Lower lobe of right lung (tissue), 2 donors: ENCODE measurements around the gene SCO1. TPM values are rescaled to one million over a fixed set of nuclear protein-coding genes. Genes with fewer than 3 reads are reported as not detected.

Experiments
- ATAC-seq, 2 donors: fragments of 200-7000 bp; cut with Tn5 transposase; one replicate each; pipeline ENCODE4 v1.9.1; 2020 to 2022; ENCODE audit warnings: mild to moderate bottlenecking in 2 of 2, moderate library complexity in 2 of 2
- DNase-seq: peaks from one replicate; pipeline ENCODE4 v3.0.0-alpha.2; 2020
- H3K27ac ChIP-seq: fragments of 200-600 bp; one replicate; pipeline ENCODE4 v1.8.0; 2022
- H3K27me3 ChIP-seq: fragments of 200-600 bp; one replicate; pipeline ENCODE4 v1.8.0; 2022; ENCODE audit warnings: low read depth
- H3K36me3 ChIP-seq: fragments of 200-600 bp; one replicate; pipeline ENCODE4 v1.8.0; 2022; ENCODE audit warnings: mild to moderate bottlenecking
- H3K4me1 ChIP-seq: fragments of 200-600 bp; one replicate; pipeline ENCODE4 v1.8.0; 2022
- H3K4me3 ChIP-seq: fragments of 200-600 bp; one replicate; pipeline ENCODE4 v1.8.0; 2022; ENCODE audit warnings: mild to moderate bottlenecking
- H3K9me3 ChIP-seq: fragments of 200-600 bp; one replicate; pipeline ENCODE4 v1.8.0; 2022
- CTCF ChIP-seq: fragments of 200-600 bp; IDR thresholded peaks from one replicate; pipeline ENCODE4 v1.8.0; 2022; ENCODE audit warnings: antibody characterized with exemption, mild to moderate bottlenecking
- intact Hi-C: fragments of 100-400 bp; cut with DNase I; formaldehyde crosslinking; loops from one replicate; pipeline ENCODE4 v1.11.0; 2022
- total RNA-seq: library from RNA; stranded (reverse); fragmentation: NEBNext Ultra II Directional; extraction: Animal tissue kit (Norgen Biotek cat#: 25700); gene quantifications from one replicate; pipeline ENCODE4 v1.2.1, GENCODE V29; 2021
- donor health status: DM: no; HTN: yes; CAD: no; lungs with severe emphysema.

Gene SCO1
- total RNA-seq, 1 donor from 2014 or later, result 23.9 TPM

- peak within 1 kb of the TSS; percentile 77 for H3K4me3 ChIP-seq
- TF ChIP-seq CTCF, result no peak
- DNase-seq (peak; percentile 87), ATAC-seq (peak; percentile 96 to 98)
- H3K9me3 ChIP-seq, result no peaks in the 10 kb centered on the region
- H3K27ac ChIP-seq, result peak within 1 kb of the TSS; percentile 93
- H3K4me1 ChIP-seq, result peaks cover 7% of the 10 kb centered on the region
- H3K36me3 ChIP-seq, result peaks cover 14% of the 10 kb centered on the region
- no peaks in the 10 kb centered on the region for H3K27me3 ChIP-seq
- intact Hi-C loops, result no loop called here
Observed at GRCh38 chr17:10729334-10730193, 32.2 kb upstream of the SCO1 start, which contains the start of gene TMEM220. Gene TMEM220, minus strand, starts transcription at chr17:10730023. Its CDS starts 172 bp downstream, at chr17:10729851.

DNA sequence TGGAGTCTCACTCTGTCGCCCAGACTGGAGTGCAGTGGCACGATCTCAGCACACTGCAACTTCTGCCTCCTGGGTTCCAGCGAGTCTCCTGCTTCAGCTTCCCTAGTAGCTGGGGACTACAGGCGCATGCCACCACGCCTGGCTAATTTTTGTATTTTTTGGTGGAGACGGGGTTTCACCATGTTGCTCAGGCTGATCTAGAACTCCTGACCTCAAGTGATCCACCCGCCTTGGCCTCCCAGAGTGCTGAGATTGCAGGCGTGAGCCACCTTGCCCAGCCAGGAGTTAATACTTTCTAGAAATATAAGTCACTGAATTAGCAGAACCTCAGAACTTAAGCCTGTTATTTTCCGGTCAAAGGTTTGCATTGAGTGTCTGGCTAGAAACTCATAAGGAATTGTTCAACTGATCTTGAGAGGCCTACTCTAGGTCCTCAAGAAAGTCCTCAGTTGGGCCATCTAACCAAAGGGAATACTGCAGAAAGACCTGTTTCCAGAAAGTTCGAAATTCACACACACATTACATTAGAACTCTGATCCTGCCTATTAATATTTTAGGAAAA is 31.1 kb upstream of the SCO1 start:
- Histone ChIP-seq H3K4me3 (peak overlapping the region; percentile 77), H3K27ac (no peak overlapping the region), H3K9me3 (no peaks in the 10 kb centered on the region), H3K4me1 (peaks cover 7% of the 10 kb centered on the region), H3K36me3 (peaks cover 22% of the 10 kb centered on the region), H3K27me3 (no peaks in the 10 kb centered on the region)
- ATAC-seq (no peak), DNase-seq (no peak)
- intact Hi-C loops, result no loop called here
- no peak for TF ChIP-seq CTCF

GRCh38 chr17:10727192-10727591 is 29.9 kb upstream of the SCO1 start:
- no peak for DNase-seq
- no peaks in the 10 kb centered on the region for H3K27me3 ChIP-seq
- no peak overlapping the region for H3K27ac ChIP-seq
- peaks cover 28% of the 10 kb centered on the region for H3K36me3 ChIP-seq
- H3K9me3 ChIP-seq, result no peaks in the 10 kb centered on the region
- intact Hi-C loops, result no loop called here
- peaks cover 7% of the 10 kb centered on the region for H3K4me1 ChIP-seq
- H3K4me3 ChIP-seq, result no peak overlapping the region
- no peak for TF ChIP-seq CTCF
- no peak for ATAC-seq

DNA sequence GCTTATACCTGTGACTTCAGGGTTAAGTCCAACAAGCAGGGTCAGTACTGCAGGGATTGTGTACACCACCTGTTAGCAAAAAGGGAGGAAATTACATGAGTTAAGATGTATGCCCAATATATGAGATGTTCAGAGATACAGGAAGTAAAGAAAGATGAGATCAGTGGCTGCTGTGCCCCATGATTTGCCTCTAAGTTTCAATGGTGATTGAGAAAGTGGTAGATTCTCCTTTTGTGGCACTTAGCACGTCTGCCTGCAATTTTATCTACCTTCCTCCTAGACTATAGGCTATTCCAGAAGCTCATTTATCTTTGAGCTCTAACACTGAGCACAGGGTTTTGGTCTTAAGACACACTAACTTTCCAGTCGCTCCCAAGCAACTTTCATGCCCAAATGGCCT is 28.9 kb upstream of the SCO1 start:
- intact Hi-C loops, result no loop called here
- Histone ChIP-seq H3K4me1 (peaks cover 7% of the 10 kb centered on the region), H3K27me3 (no peaks in the 10 kb centered on the region), H3K9me3 (no peaks in the 10 kb centered on the region), H3K4me3 (no peak overlapping the region), H3K27ac (no peak overlapping the region), H3K36me3 (peaks cover 29% of the 10 kb centered on the region)
- DNase-seq, result no peak
- no peak for TF ChIP-seq CTCF
- no peak for ATAC-seq

GRCh38 chr17:10725262-10725661 is 27.9 kb upstream of the SCO1 start:
- no peak overlapping the region for H3K4me3 ChIP-seq
- peaks cover 7% of the 10 kb centered on the region for H3K4me1 ChIP-seq
- ATAC-seq (no peak), DNase-seq (no peak)
- H3K36me3 ChIP-seq, result peaks cover 31% of the 10 kb centered on the region
- intact Hi-C loops, result no loop called here
- H3K9me3 ChIP-seq, result no peaks in the 10 kb centered on the region
- no peaks in the 10 kb centered on the region for H3K27me3 ChIP-seq
- TF ChIP-seq CTCF, result no peak
- H3K27ac ChIP-seq, result no peak overlapping the region
